ENCODE results near the gene SLC16A5. TPM values are rescaled to one million over a fixed set of nuclear protein-coding genes. Genes with fewer than 3 reads are reported as not detected.
A peak's percentile ranks its signal among the peaks of the same experiment; 100 is the strongest.

Gene SLC16A5
- total and polyA plus RNA-seq, 2 donors from 2014 or later, result 28.4 to 184 TPM

GRCh38 chr17:75097865-75098264, 10.1 kb downstream of the SLC16A5 start:
- DNase-seq (no peak), FAIRE-seq (no peak)
- H3K27ac ChIP-seq (ENCODE audit: low read depth in 2 of 2, low read length in 2 of 2), result peak overlapping the region in 1 of 2 donors; percentile 23
- TF ChIP-seq CTCF (IDR thresholded peaks at IDR 0.05; ENCODE audit: borderline replicate concordance, extremely low read depth, insufficient read depth), result no peak
- no peak overlapping the region for H3K4me3 ChIP-seq (ENCODE audit: low read length in 3 of 3)
- H3K36me3 ChIP-seq (ENCODE audit: control insufficient read depth in 2 of 3, insufficient read depth in 3 of 3, low read length in 3 of 3), result peaks cover 0 to 4% (median 2%) of the 10 kb centered on the region in 3 donors
- H3K9me3 ChIP-seq (ENCODE audit: control insufficient read depth in 2 of 3, insufficient read depth in 1 of 3, low read length in 3 of 3), result no peaks in the 10 kb centered on the region
- H3K4me1 ChIP-seq (ENCODE audit: control insufficient read depth in 2 of 3, insufficient read depth in 2 of 3, low read depth in 1 of 3, low read length in 3 of 3), result peaks cover 0 to 15% (median 0%) of the 10 kb centered on the region in 3 donors
- no peak overlapping the region for H3K9ac ChIP-seq (ENCODE audit: low read length in 3 of 3)
- H3K27me3 ChIP-seq (ENCODE audit: control insufficient read depth, insufficient read depth, low read length), result no peaks in the 10 kb centered on the region
- intact Hi-C loops (cut with DNase I), result no loop called here

GRCh38 chr17:75098861-75099260, 11.1 kb downstream of the SLC16A5 start:
- TF ChIP-seq CTCF (IDR thresholded peaks at IDR 0.05; ENCODE audit: borderline replicate concordance, extremely low read depth, insufficient read depth), result no peak
- Histone ChIP-seq H3K9ac (ENCODE audit: low read length in 3 of 3) (no peak overlapping the region), H3K4me3 (ENCODE audit: low read length in 3 of 3) (no peak overlapping the region), H3K9me3 (ENCODE audit: control insufficient read depth in 2 of 3, insufficient read depth in 1 of 3, low read length in 3 of 3) (no peaks in the 10 kb centered on the region), H3K4me1 (ENCODE audit: control insufficient read depth in 2 of 3, insufficient read depth in 2 of 3, low read depth in 1 of 3, low read length in 3 of 3) (peaks cover 0 to 6% (median 0%) of the 10 kb centered on the region in 3 donors), H3K36me3 (ENCODE audit: control insufficient read depth in 2 of 3, insufficient read depth in 3 of 3, low read length in 3 of 3) (peaks cover 0 to 4% (median 2%) of the 10 kb centered on the region in 3 donors), H3K27me3 (ENCODE audit: control insufficient read depth, insufficient read depth, low read length) (no peaks in the 10 kb centered on the region), H3K27ac (ENCODE audit: low read depth in 2 of 2, low read length in 2 of 2) (no peak overlapping the region)
- DNase-seq, result peak in 1 of 5 donors; percentile 76
- intact Hi-C loops (cut with DNase I), result no loop called here
- FAIRE-seq, result no peak

GRCh38 chr17:75099881-75100595, 12.3 kb downstream of the SLC16A5 start:
- no peak for TF ChIP-seq CTCF (IDR thresholded peaks at IDR 0.05; ENCODE audit: borderline replicate concordance, extremely low read depth, insufficient read depth)
- DNase-seq (peak in 1 of 5 donors; percentile 75), FAIRE-seq (no peak)
- H3K36me3 ChIP-seq (ENCODE audit: control insufficient read depth in 2 of 3, insufficient read depth in 3 of 3, low read length in 3 of 3), result peaks cover 0 to 4% (median 2%) of the 10 kb centered on the region in 3 donors
- no peaks in the 10 kb centered on the region for H3K27me3 ChIP-seq (ENCODE audit: control insufficient read depth, insufficient read depth, low read length)
- no peak overlapping the region for H3K9ac ChIP-seq (ENCODE audit: low read length in 3 of 3)
- intact Hi-C loops (cut with DNase I), result no loop called here
- H3K9me3 ChIP-seq (ENCODE audit: control insufficient read depth in 2 of 3, insufficient read depth in 1 of 3, low read length in 3 of 3), result no peaks in the 10 kb centered on the region
- peaks cover 0 to 7% (median 0%) of the 10 kb centered on the region in 3 donors for H3K4me1 ChIP-seq (ENCODE audit: control insufficient read depth in 2 of 3, insufficient read depth in 2 of 3, low read depth in 1 of 3, low read length in 3 of 3)
- no peak overlapping the region for H3K27ac ChIP-seq (ENCODE audit: low read depth in 2 of 2, low read length in 2 of 2)
- H3K4me3 ChIP-seq (ENCODE audit: low read length in 3 of 3), result no peak overlapping the region
